Stomach (tissue), 4 donors: ENCODE measurements around the gene ARHGAP15.

Experiments
- CTCF ChIP-seq, 7 experiments: fragments of 450-650 bp in 4 of 7; fragments of 200-600 bp in 3 of 7; sonication (generic) in 3 of 7; IDR thresholded peaks; one replicate each; pipeline ENCODE4 v1.5.1; 2016 to 2019; ENCODE audit warnings: antibody characterized with exemption in 7 of 7, control low read depth in 2 of 7, mild to moderate bottlenecking in 1 of 7
- EP300 ChIP-seq: sonication (generic); formaldehyde crosslinking; IDR thresholded peaks from one replicate; pipeline ENCODE4 v1.6.1; 2017; ENCODE audit warnings: antibody characterized with exemption
- POLR2A ChIP-seq, 4 donors: fragments of 450-650 bp; IDR thresholded peaks; one replicate each; pipeline ENCODE4 v1.6.1; 2016; ENCODE audit warnings: antibody characterized with exemption in 4 of 4, control low read depth in 2 of 4, mild to moderate bottlenecking in 1 of 4, moderate library complexity in 1 of 4

- TF ChIP-seq CTCF (IDR thresholded peaks at IDR 0.05), result no peak
- TF ChIP-seq POLR2A (IDR thresholded peaks at IDR 0.05), result no peak
- TF ChIP-seq EP300, result no peak
Measured at GRCh38 chr2:143471550-143471949, 342.3 kb downstream of the ARHGAP15 start.
